Measurements from ENCODE around the gene EPHA6.

DNA sequence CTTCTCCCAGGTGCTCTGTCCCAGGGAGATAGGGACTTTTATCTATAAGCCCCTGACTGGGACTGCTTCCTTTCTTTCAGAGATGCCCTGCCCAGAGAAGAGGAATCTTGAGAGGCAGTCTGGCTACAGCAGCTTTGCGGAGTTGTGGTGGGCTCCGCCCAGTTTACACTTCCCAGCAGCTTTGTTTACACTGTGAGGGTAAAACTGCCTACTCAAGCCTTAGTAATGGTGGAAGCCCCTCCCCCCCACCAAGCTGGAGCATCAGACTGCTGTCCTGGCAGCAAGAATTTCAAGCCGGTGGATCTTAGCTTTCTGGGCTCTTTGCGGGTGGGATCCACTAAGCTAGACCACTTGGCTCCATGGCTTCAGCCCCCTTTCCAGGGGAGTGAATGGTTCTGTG is 696.4 kb downstream of the EPHA6 start:
- TF ChIP-seq POLR2A (IDR thresholded peaks at IDR 0.05; ENCODE audit: low read length): no peak
- no peak for TF ChIP-seq GATA1 (IDR thresholded peaks at IDR 0.05; ENCODE audit: low read depth, low read length)

Data from erythroblast (primary cell).